Measurements from ENCODE around the gene GPANK1. TPM values are rescaled to one million over a fixed set of nuclear protein-coding genes. Genes with fewer than 3 reads are reported as not detected.

Gene GPANK1
- total and polyA plus RNA-seq, 2 of the 4 experiments (the other 2 are of a cell fraction): 6.1 to 13.8 TPM

DNA sequence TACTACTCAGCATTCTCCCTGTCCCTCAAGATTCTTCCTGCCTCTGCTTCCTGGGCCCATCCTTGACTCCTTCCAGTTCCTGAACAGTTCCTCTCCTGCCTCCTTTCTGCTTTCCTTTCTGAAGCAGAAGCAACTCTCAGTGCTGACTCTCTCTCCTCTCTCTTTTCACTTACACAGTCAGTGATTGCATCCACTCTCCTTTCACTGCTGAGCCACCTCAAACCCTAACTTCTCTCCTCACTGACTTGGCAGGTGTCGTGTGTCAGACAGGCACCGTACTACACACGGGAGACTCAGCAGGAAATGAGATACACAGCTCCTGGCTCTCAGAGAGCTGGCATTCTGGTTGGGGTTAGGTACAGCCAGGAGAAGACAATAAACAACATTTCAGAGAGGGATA is 32.8 kb upstream of the GPANK1 start:
- Histone ChIP-seq H3K9me3 (ENCODE audit: control insufficient read depth, insufficient read depth, low read length) (no peaks in the 10 kb centered on the region), H2AK9ac (replicated peaks; ENCODE audit: low read depth, low read length, poor library complexity) (peak overlapping the region; percentile 68), H3K18ac (ENCODE audit: low read depth, low read length) (no peak overlapping the region), H3K4me3 (ENCODE audit: insufficient read depth, low read depth, low read length) (no peak overlapping the region), H3K79me1 (ENCODE audit: low read depth in 1 of 2, low read length in 2 of 2) (peaks cover 25 to 50% of the 10 kb centered on the region in 2 experiments), H4K91ac (ENCODE audit: insufficient read depth, low read depth, low read length) (no peak overlapping the region), H3K56ac (ENCODE audit: extremely low read depth, insufficient read depth, low read length) (no peak overlapping the region), H3K36me3 (ENCODE audit: control insufficient read depth, insufficient read depth, low read length) (peaks cover 39% of the 10 kb centered on the region), H2BK120ac (ENCODE audit: low read depth, low read length) (no peak overlapping the region), H3K23ac (ENCODE audit: low read depth, low read length) (peak overlapping the region; percentile 3; the same call in 1 of the 2 replicates), H3K27me3 (ENCODE audit: control insufficient read depth, insufficient read depth, low read length) (no peaks in the 10 kb centered on the region), H4K5ac (ENCODE audit: low read depth, low read length) (no peak overlapping the region), H3K4ac (ENCODE audit: low read depth, low read length) (no peak overlapping the region), H2BK15ac (ENCODE audit: low read depth, low read length) (no peak overlapping the region), H2AFZ (replicated peaks; ENCODE audit: low read length, poor library complexity) (no peak overlapping the region), H3K9me1 (ENCODE audit: insufficient read depth, low read length) (peaks cover 10% of the 10 kb centered on the region), H3K4me2 (ENCODE audit: low read depth, low read length) (no peak overlapping the region), H3K27ac (ENCODE audit: insufficient read depth, low read length) (no peak overlapping the region), H4K20me1 (ENCODE audit: insufficient read depth, low read length) (0 out of 2 replicates have a peak, but pooled peaks cover 11% of the 10 kb centered on the region), H2BK5ac (ENCODE audit: low read depth, low read length, poor library complexity, severe bottlenecking) (no peak overlapping the region), H3K4me1 (ENCODE audit: control insufficient read depth, insufficient read depth, low read length) (peaks cover 6% of the 10 kb centered on the region), H3K9ac (ENCODE audit: low read depth, low read length) (no peak overlapping the region), H4K8ac (ENCODE audit: low read depth in 2 of 2, low read length in 2 of 2) (no peak overlapping the region), H2BK20ac (ENCODE audit: low read depth, low read length) (no peak overlapping the region), H3K14ac (replicated peaks; ENCODE audit: low read depth, low read length) (0 out of 2 replicates have a peak overlapping the region, but pooled peaks have one; percentile 17), H2AK5ac (ENCODE audit: low read depth, low read length) (no peak overlapping the region)
- ATAC-seq (ENCODE audit: low read depth): no peak
- DNase-seq: peak; percentile 54
- intact Hi-C loops (cut with micrococcal nuclease) (no loop called here), in situ Hi-C loops (cut with MboI; ENCODE audit: low sequenced_read_pairs) (no loop called here), dilution Hi-C loops (cut with HindIII; ENCODE audit: low sequenced_read_pairs, unreplicated experiment) (no loop called here)
- no peak for TF ChIP-seq BHLHE40 (IDR thresholded peaks at IDR 0.05; ENCODE audit: low read depth, low read length)
- TF ChIP-seq, protein P1, sequence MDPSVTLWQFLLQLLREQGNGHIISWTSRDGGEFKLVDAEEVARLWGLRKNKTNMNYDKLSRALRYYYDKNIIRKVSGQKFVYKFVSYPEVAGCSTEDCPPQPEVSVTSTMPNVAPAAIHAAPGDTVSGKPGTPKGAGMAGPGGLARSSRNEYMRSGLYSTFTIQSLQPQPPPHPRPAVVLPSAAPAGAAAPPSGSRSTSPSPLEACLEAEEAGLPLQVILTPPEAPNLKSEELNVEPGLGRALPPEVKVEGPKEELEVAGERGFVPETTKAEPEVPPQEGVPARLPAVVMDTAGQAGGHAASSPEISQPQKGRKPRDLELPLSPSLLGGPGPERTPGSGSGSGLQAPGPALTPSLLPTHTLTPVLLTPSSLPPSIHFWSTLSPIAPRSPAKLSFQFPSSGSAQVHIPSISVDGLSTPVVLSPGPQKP (IDR thresholded peaks at IDR 0.05; ENCODE audit: borderline replicate concordance, low read depth, low read length): no peak
- no peak for TF ChIP-seq MXI1 (IDR thresholded peaks at IDR 0.05; ENCODE audit: borderline replicate concordance, low read depth, low read length)
- no peak for TF ChIP-seq USF2 (IDR thresholded peaks at IDR 0.05; ENCODE audit: low read depth, low read length)
- no peak for TF ChIP-seq POLR2A (IDR thresholded peaks at IDR 0.05; ENCODE audit: low read depth, low read length)
- no peak for TF ChIP-seq RFX5 (IDR thresholded peaks at IDR 0.05; ENCODE audit: low read depth, low read length)
- no peak for TF ChIP-seq CHD1 (IDR thresholded peaks at IDR 0.05; ENCODE audit: low read depth, low read length)
- no peak for TF ChIP-seq MAFK (IDR thresholded peaks at IDR 0.05; ENCODE audit: low read depth, low read length)
- no peak for TF ChIP-seq FOS (IDR thresholded peaks at IDR 0.05; ENCODE audit: low read depth, low read length)
- TF ChIP-seq NFE2L2 (IDR thresholded peaks at IDR 0.05; ENCODE audit: low read depth, low read length): no peak
- no peak for TF ChIP-seq MAZ (IDR thresholded peaks at IDR 0.05; ENCODE audit: borderline replicate concordance, low read depth, low read length)
- no peak for TF ChIP-seq CTCF (conservative IDR thresholded peaks at IDR 0.05; ENCODE audit: low read depth, low read length)
- TF ChIP-seq CEBPB (IDR thresholded peaks at IDR 0.05; ENCODE audit: low read depth, low read length): no peak
- no peak for TF ChIP-seq SMC3 (IDR thresholded peaks at IDR 0.05; ENCODE audit: low read depth, low read length)
- TF ChIP-seq RCOR1 (IDR thresholded peaks at IDR 0.05; ENCODE audit: insufficient replicate concordance, low read length): no peak
- CTCF ChIA-PET: interaction anchor here (0.5 kb wide), 1 partner anchor 133 kb away, joined by 3 read pairs; no protein-coding TSS in a partner anchor
- WGBS, 2 experiments (ENCODE audit: extremely low coverage in 2 of 2, insufficient read length in 1 of 2): no CpG with 5 or more reads among the region's 3 CpGs
- no TSS peak for BruUV-seq (replicated peaks)
- POLR2A ChIA-PET (ENCODE audit: unreplicated experiment): no interaction called here

Data from IMR-90 (cell line).